PC-3 (cell line): ENCODE results near the gene OVAAL. TPM values are rescaled to one million over a fixed set of nuclear protein-coding genes. Genes with fewer than 3 reads are reported as not detected.

ENCODE experiments used
- ATAC-seq: fragments of 200-7000 bp; cut with Tn5 transposase; 2 replicates; pipeline ENCODE4 v1.9.1; 2020; ENCODE audit warnings: mild to moderate bottlenecking, moderate library complexity
- BruUV-seq: library from RNA; stranded (reverse); fragments of 400-500 nt; replicated peaks from 2 replicates; lab custom pipeline; 2021; lab: Mats Ljungman, UMichigan
- CTCF ChIA-PET: fragments of 300-600 bp; sonication (Branson Sonifier 250); formaldehyde crosslinking; loops from one replicate; lab custom pipeline; 2022; ENCODE audit warnings: antibody characterized with exemption; lab: Charles Lee
- POLR2A ChIA-PET: fragments of 300-600 bp; sonication (Branson Sonifier 250); formaldehyde crosslinking; loops from one replicate; lab custom pipeline; 2022; ENCODE audit warnings: antibody characterized with exemption; ENCODE audit not compliant: unreplicated experiment; lab: Charles Lee
- DNase-seq: peaks from one replicate; pipeline ENCODE4 v3.0.0-alpha.2; 2015
- H2AFZ ChIP-seq: fragments of 300-600 bp; sonication (generic); 2 replicates; pipeline ENCODE4 v1.6.0; 2016; ENCODE audit warnings: antibody characterized with exemption, low read length
- H3F3A ChIP-seq: fragments of 300-600 bp; sonication (generic); one replicate; pipeline ENCODE4 v1.6.0; 2017; ENCODE audit warnings: antibody characterized with exemption, low read length, control low read depth, mild to moderate bottlenecking; ENCODE audit not compliant: unreplicated experiment
- H3K27ac ChIP-seq: fragments of 300-600 bp; sonication (generic); 2 replicates; pipeline ENCODE4 v1.5.1; 2016; ENCODE audit warnings: mild to moderate bottlenecking, low read length
- H3K27me3 ChIP-seq: fragments of 300-600 bp; sonication (generic); 2 replicates; pipeline ENCODE4 v1.6.1; 2016; ENCODE audit warnings: low read length, mixed read lengths
- H3K36me3 ChIP-seq: fragments of 300-600 bp; sonication (generic); 2 replicates; pipeline ENCODE4 v1.6.1; 2016; ENCODE audit warnings: low read depth, mixed run types, low read length, mixed read lengths
- H3K4me1 ChIP-seq: fragments of 300-600 bp; sonication (generic); 2 replicates; pipeline ENCODE4 v1.5.1; 2016; ENCODE audit warnings: low read length; ENCODE audit not compliant: insufficient read depth
- H3K4me2 ChIP-seq: fragments of 300-600 bp; sonication (generic); 2 replicates; pipeline ENCODE4 v1.6.0; 2016; ENCODE audit warnings: low read length
- H3K4me3 ChIP-seq: fragments of 300-600 bp; sonication (generic); 2 replicates; pipeline ENCODE4 v1.5.1; 2016; ENCODE audit warnings: mild to moderate bottlenecking, low read length, mixed read lengths
- H3K79me2 ChIP-seq: fragments of 300-600 bp; sonication (generic); 2 replicates; pipeline ENCODE4 v1.6.1; 2017; ENCODE audit warnings: low read length, mixed read lengths
- H3K9ac ChIP-seq: fragments of 300-600 bp; sonication (generic); 2 replicates; pipeline ENCODE4 v1.6.0; 2016; ENCODE audit warnings: mild to moderate bottlenecking, low read length
- H3K9me2 ChIP-seq: fragments of 300-600 bp; sonication (generic); replicated peaks from 2 replicates; pipeline ENCODE4 v1.6.1; 2016; ENCODE audit warnings: mixed run types, low read length, mixed read lengths
- H3K9me3 ChIP-seq: fragments of 300-600 bp; sonication (generic); 2 replicates; pipeline ENCODE4 v1.6.1; 2016; ENCODE audit warnings: low read length, mixed read lengths
- H4K20me1 ChIP-seq: fragments of 300-600 bp; sonication (generic); 2 replicates; pipeline ENCODE4 v1.6.1; 2016; ENCODE audit warnings: low read length, mixed read lengths
- EZH2 ChIP-seq: fragments of 300-600 bp; sonication (generic); IDR thresholded peaks from one replicate; pipeline ENCODE4 v1.6.1; 2017; ENCODE audit warnings: antibody characterized with exemption, mild to moderate bottlenecking, low read length; ENCODE audit not compliant: unreplicated experiment
- EZH2phosphoT487 ChIP-seq: fragments of 300-600 bp; sonication (generic); IDR thresholded peaks from 2 replicates; pipeline ENCODE4 v1.6.1; 2018; ENCODE audit warnings: mild to moderate bottlenecking, antibody characterized with exemption, low read length, borderline replicate concordance
- intact Hi-C: fragments of 100-400 bp; cut with micrococcal nuclease; formaldehyde crosslinking; loops from 2 replicates; pipeline ENCODE4 v1.9.0; 2023
- total RNA-seq: library from RNA; depleted of rRNA; stranded (reverse); fragments of >200 nt; gene quantifications from 2 replicates; pipeline ENCODE4 v1.2.3, GENCODE V29; 2014
- TF ChIP-seq, protein P1 (sequence below): fragments of 300-600 bp; sonication (generic); conservative IDR thresholded peaks from 2 replicates; pipeline ENCODE4 v1.5.1; 2017; ENCODE audit warnings: antibody characterized with exemption, low read depth, mild to moderate bottlenecking, low read length

OVAAL gene
- total RNA-seq, 1 experiment from 2014 or later, result not detected

DNA sequence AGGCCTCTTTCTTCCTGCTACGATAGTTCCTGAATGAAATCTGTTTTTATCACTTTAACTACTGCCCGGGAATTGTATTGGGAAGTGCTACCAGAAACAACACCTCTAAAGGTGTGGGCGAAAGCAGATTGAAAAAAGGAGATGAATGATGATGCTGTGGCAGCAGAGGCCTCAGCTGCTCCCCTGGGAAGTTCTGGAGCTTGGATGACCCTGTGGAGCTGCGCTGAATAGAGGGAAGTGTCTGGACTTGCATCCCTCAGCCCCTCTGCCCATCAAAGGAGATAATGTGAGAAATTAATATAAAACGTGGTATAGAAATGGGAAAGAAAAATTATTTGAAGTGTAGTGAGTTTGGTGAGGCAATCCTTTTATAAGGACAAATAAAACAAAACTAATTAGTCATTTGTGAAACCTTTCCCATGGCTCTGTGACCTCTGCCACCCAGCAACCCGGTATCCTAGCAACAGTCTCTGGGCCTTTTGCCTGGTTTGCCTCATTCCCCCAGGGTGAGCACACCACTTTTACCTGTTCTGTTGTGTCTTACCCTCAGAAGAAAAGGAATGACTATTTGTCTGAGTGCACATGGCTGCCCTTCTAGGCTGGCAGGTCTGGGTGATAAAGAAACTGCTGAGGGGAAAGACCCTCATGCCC is 21.3 kb downstream of the OVAAL start:
- H3K4me3 ChIP-seq, result no peak overlapping the region
- H3K9me3 ChIP-seq, result no peaks in the 10 kb centered on the region
- no peaks in the 10 kb centered on the region for H3K79me2 ChIP-seq
- H3K4me1 ChIP-seq, result no peaks in the 10 kb centered on the region
- H4K20me1 ChIP-seq, result no peaks in the 10 kb centered on the region
- no peak overlapping the region for H2AFZ ChIP-seq
- H3K9me2 ChIP-seq, result no peaks in the 10 kb centered on the region
- DNase-seq (peak; percentile 17), ATAC-seq (0 out of 2 replicates have a peak, but pooled peaks have one; percentile 18)
- no peak overlapping the region for H3K4me2 ChIP-seq
- TF ChIP-seq EZH2, result no peak
- TF ChIP-seq, protein P1, sequence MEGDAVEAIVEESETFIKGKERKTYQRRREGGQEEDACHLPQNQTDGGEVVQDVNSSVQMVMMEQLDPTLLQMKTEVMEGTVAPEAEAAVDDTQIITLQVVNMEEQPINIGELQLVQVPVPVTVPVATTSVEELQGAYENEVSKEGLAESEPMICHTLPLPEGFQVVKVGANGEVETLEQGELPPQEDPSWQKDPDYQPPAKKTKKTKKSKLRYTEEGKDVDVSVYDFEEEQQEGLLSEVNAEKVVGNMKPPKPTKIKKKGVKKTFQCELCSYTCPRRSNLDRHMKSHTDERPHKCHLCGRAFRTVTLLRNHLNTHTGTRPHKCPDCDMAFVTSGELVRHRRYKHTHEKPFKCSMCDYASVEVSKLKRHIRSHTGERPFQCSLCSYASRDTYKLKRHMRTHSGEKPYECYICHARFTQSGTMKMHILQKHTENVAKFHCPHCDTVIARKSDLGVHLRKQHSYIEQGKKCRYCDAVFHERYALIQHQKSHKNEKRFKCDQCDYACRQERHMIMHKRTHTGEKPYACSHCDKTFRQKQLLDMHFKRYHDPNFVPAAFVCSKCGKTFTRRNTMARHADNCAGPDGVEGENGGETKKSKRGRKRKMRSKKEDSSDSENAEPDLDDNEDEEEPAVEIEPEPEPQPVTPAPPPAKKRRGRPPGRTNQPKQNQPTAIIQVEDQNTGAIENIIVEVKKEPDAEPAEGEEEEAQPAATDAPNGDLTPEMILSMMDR, result no peak
- no peak for TF ChIP-seq EZH2phosphoT487
- H3K36me3 ChIP-seq, result no peaks in the 10 kb centered on the region
- no peaks in the 10 kb centered on the region for H3F3A ChIP-seq
- H3K27me3 ChIP-seq, result no peaks in the 10 kb centered on the region
- intact Hi-C loops, result no loop called here
- BruUV-seq, result no TSS peak
- no peak overlapping the region for H3K9ac ChIP-seq
- ChIA-PET POLR2A (no interaction called here), CTCF (no interaction called here)
- no peak overlapping the region for H3K27ac ChIP-seq

- H3K27ac ChIP-seq, result no peak overlapping the region
- H4K20me1 ChIP-seq, result no peaks in the 10 kb centered on the region
- no peaks in the 10 kb centered on the region for H3K36me3 ChIP-seq
- H3K27me3 ChIP-seq, result no peaks in the 10 kb centered on the region
- intact Hi-C loops, result no loop called here
- no peak for ATAC-seq
- no peaks in the 10 kb centered on the region for H3K9me3 ChIP-seq
- CTCF ChIA-PET, result no interaction called here
- POLR2A ChIA-PET, result no interaction called here
- no peak for DNase-seq
- no peaks in the 10 kb centered on the region for H3K9me2 ChIP-seq
- no peak for TF ChIP-seq EZH2phosphoT487
- no peak for TF ChIP-seq EZH2
- TF ChIP-seq, protein P1, result no peak
- H3K79me2 ChIP-seq, result no peaks in the 10 kb centered on the region
- H3K4me3 ChIP-seq, result no peak overlapping the region
- BruUV-seq, result no TSS peak
- H3K4me2 ChIP-seq, result no peak overlapping the region
- H3F3A ChIP-seq, result no peaks in the 10 kb centered on the region
- no peaks in the 10 kb centered on the region for H3K4me1 ChIP-seq
- H2AFZ ChIP-seq, result no peak overlapping the region
- H3K9ac ChIP-seq, result no peak overlapping the region
These were observed 22.9 kb downstream of the OVAAL start for GRCh38 chr1:180581635-180582039.

DNA sequence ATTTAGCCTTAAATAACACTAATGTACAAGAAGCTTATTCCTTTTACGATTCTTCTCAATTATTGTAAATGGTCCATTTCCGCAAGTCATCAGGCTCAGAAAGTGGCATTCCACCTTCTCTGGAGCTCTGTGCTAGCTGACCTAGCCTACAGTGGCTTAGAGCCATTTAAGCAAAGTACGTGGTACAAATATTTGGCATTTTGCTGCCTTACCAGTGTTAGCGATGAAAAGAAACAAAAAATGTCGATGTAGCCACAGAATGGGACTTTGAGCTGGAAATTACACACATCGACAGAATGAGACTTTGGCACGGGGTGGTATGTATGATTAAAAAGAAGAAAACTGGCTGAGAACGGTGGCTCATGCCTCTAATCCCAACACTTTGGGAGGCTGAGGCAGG is 26.1 kb downstream of the OVAAL start:
- no peak overlapping the region for H3K4me3 ChIP-seq
- no peaks in the 10 kb centered on the region for H3F3A ChIP-seq
- no peaks in the 10 kb centered on the region for H3K4me1 ChIP-seq
- H3K9me2 ChIP-seq, result no peaks in the 10 kb centered on the region
- no peaks in the 10 kb centered on the region for H4K20me1 ChIP-seq
- POLR2A ChIA-PET, result no interaction called here
- intact Hi-C loops, result no loop called here
- ATAC-seq, result no peak
- no peak overlapping the region for H3K9ac ChIP-seq
- no peak for DNase-seq
- no TSS peak for BruUV-seq
- H3K27ac ChIP-seq, result no peak overlapping the region
- no peak overlapping the region for H2AFZ ChIP-seq
- no peaks in the 10 kb centered on the region for H3K36me3 ChIP-seq
- H3K9me3 ChIP-seq, result no peaks in the 10 kb centered on the region; the same call in 1 of the 2 replicates
- no peak overlapping the region for H3K4me2 ChIP-seq
- no peaks in the 10 kb centered on the region for H3K79me2 ChIP-seq
- H3K27me3 ChIP-seq, result no peaks in the 10 kb centered on the region
- CTCF ChIA-PET, result no interaction called here
- TF ChIP-seq, protein P1, result no peak
- no peak for TF ChIP-seq EZH2
- TF ChIP-seq EZH2phosphoT487, result no peak
